OCI-LY1 (cell line): ENCODE measurements around the gene PDZD2.

Experiments
- H2AFZ ChIP-seq: fragments of 200-600 bp; sonication (generic), shearing (Covaris generic); 2 replicates; pipeline ENCODE4 v1.6.0; 2014; ENCODE audit warnings: antibody characterized with exemption, mild to moderate bottlenecking, low read length
- H3F3A ChIP-seq: fragments of 200-600 bp; sonication (generic), shearing (Covaris generic); 2 replicates; pipeline ENCODE4 v1.6.0; 2014; ENCODE audit warnings: mild to moderate bottlenecking, antibody characterized with exemption, low read length, moderate library complexity; ENCODE audit not compliant: insufficient read depth
- H3K27ac ChIP-seq: fragments of 200-600 bp; sonication (generic); 2 replicates; pipeline ENCODE4 v1.5.1; 2014; ENCODE audit warnings: low read length, mixed run types, mild to moderate bottlenecking, low read depth; ENCODE audit not compliant: poor library complexity, severe bottlenecking
- H3K27me3 ChIP-seq: fragments of 200-600 bp; sonication (generic); 2 replicates; pipeline ENCODE4 v1.6.0; 2014; ENCODE audit warnings: antibody characterized with exemption, mild to moderate bottlenecking, low read length, moderate library complexity; ENCODE audit not compliant: insufficient read depth
- H3K36me3 ChIP-seq: fragments of 200-600 bp; sonication (generic); 2 replicates; pipeline ENCODE4 v1.6.1; 2014; ENCODE audit warnings: mild to moderate bottlenecking, antibody characterized with exemption, low read length, moderate library complexity, mixed read lengths; ENCODE audit not compliant: insufficient read depth
- H3K4me1 ChIP-seq: fragments of 200-600 bp; sonication (generic); 2 replicates; pipeline ENCODE4 v1.5.1; 2014; ENCODE audit warnings: mild to moderate bottlenecking, low read length, moderate library complexity; ENCODE audit not compliant: insufficient read depth, severe bottlenecking
- H3K4me2 ChIP-seq: fragments of 200-600 bp; sonication (generic), shearing (Covaris generic); 2 replicates; pipeline ENCODE4 v1.6.1; 2014; ENCODE audit warnings: low read length
- H3K4me3 ChIP-seq: fragments of 200-600 bp; sonication (generic); 2 replicates; pipeline ENCODE4 v1.5.1; 2014; ENCODE audit warnings: low read length, low read depth, mild to moderate bottlenecking, mixed read lengths; ENCODE audit not compliant: poor library complexity, severe bottlenecking
- H3K79me2 ChIP-seq: fragments of 200-600 bp; shearing (Covaris generic); 2 replicates; pipeline ENCODE4 v1.6.1; 2016; ENCODE audit warnings: mixed run types, low read length, mixed read lengths; ENCODE audit not compliant: insufficient read depth
- H3K9ac ChIP-seq: fragments of 200-600 bp; sonication (generic), shearing (Covaris generic); 2 replicates; pipeline ENCODE4 v1.6.1; 2014; ENCODE audit warnings: mild to moderate bottlenecking, low read length, mixed read lengths
- H3K9me2 ChIP-seq: fragments of 200-600 bp; sonication (generic), shearing (Covaris generic); 2 replicates; pipeline ENCODE4 v1.6.1; 2014; ENCODE audit warnings: low read depth, mild to moderate bottlenecking, low read length, mixed read lengths
- H3K9me3 ChIP-seq: fragments of 200-600 bp; shearing (Covaris generic); 2 replicates; pipeline ENCODE4 v1.6.1; 2014; ENCODE audit warnings: low read length, mixed read lengths
- H4K20me1 ChIP-seq: fragments of 200-600 bp; sonication (generic), shearing (Covaris generic); 2 replicates; pipeline ENCODE4 v1.6.0; 2016; ENCODE audit warnings: mild to moderate bottlenecking, low read length; ENCODE audit not compliant: insufficient read depth
- CTCF ChIP-seq: fragments of 200-600 bp; sonication (generic), shearing (Covaris generic); IDR thresholded peaks from 2 replicates; pipeline ENCODE4 v1.5.1; 2017; ENCODE audit warnings: mild to moderate bottlenecking, antibody characterized with exemption, low read length, moderate library complexity, mixed read lengths
- EZH2 ChIP-seq: fragments of 200-600 bp; sonication (generic), shearing (Covaris generic); IDR thresholded peaks from 2 replicates; pipeline ENCODE4 v1.8.0; 2017; ENCODE audit warnings: borderline replicate concordance, mixed run types, mild to moderate bottlenecking, antibody characterized with exemption, low read length, moderate library complexity, mixed read lengths

PDZD2 gene

GRCh38 chr5:31711363-31711762 lies 72.4 kb downstream of the PDZD2 start:
- Histone ChIP-seq H3K4me3 (no peak overlapping the region), H3K9me2 (no peaks in the 10 kb centered on the region), H3K4me2 (no peak overlapping the region), H3K9me3 (no peaks in the 10 kb centered on the region), H3K9ac (no peak overlapping the region), H3K79me2 (no peaks in the 10 kb centered on the region), H3F3A (no peaks in the 10 kb centered on the region), H3K27me3 (no peaks in the 10 kb centered on the region), H4K20me1 (no peaks in the 10 kb centered on the region), H2AFZ (no peak overlapping the region), H3K4me1 (no peaks in the 10 kb centered on the region), H3K27ac (no peak overlapping the region), H3K36me3 (no peaks in the 10 kb centered on the region)
- no peak for TF ChIP-seq CTCF

GRCh38 chr5:31711935-31712592 lies 73.1 kb downstream of the PDZD2 start:
- H3K4me1 ChIP-seq, result no peaks in the 10 kb centered on the region
- H4K20me1 ChIP-seq, result no peaks in the 10 kb centered on the region
- H3K9me3 ChIP-seq, result no peaks in the 10 kb centered on the region
- no peak overlapping the region for H3K27ac ChIP-seq
- H3F3A ChIP-seq, result no peaks in the 10 kb centered on the region
- H2AFZ ChIP-seq, result no peak overlapping the region
- no peak overlapping the region for H3K9ac ChIP-seq
- H3K9me2 ChIP-seq, result no peaks in the 10 kb centered on the region
- TF ChIP-seq CTCF, result no peak
- no peak for TF ChIP-seq EZH2
- no peaks in the 10 kb centered on the region for H3K27me3 ChIP-seq
- H3K4me3 ChIP-seq, result no peak overlapping the region
- H3K79me2 ChIP-seq, result no peaks in the 10 kb centered on the region
- no peak overlapping the region for H3K4me2 ChIP-seq
- no peaks in the 10 kb centered on the region for H3K36me3 ChIP-seq

GRCh38 chr5:31717561-31717960 lies 78.6 kb downstream of the PDZD2 start:
- no peak for TF ChIP-seq CTCF
- TF ChIP-seq EZH2, result no peak
- H3K4me3 ChIP-seq, result no peak overlapping the region
- no peak overlapping the region for H3K4me2 ChIP-seq

More at GRCh38 chr5:31717561-31717960, 78.6 kb downstream of the PDZD2 start:
- H3F3A ChIP-seq, result no peaks in the 10 kb centered on the region
- H3K36me3 ChIP-seq, result no peaks in the 10 kb centered on the region
- no peak overlapping the region for H2AFZ ChIP-seq
- H3K9me3 ChIP-seq, result no peaks in the 10 kb centered on the region
- H3K79me2 ChIP-seq, result no peaks in the 10 kb centered on the region
- no peak overlapping the region for H3K9ac ChIP-seq
- no peak overlapping the region for H3K27ac ChIP-seq
- no peaks in the 10 kb centered on the region for H3K4me1 ChIP-seq
- no peaks in the 10 kb centered on the region for H4K20me1 ChIP-seq
- H3K27me3 ChIP-seq, result no peaks in the 10 kb centered on the region
- H3K9me2 ChIP-seq, result no peaks in the 10 kb centered on the region
